Kidney capillary endothelial cell (primary cell): ENCODE results near the gene ZFHX3.

Source experiments
- DNase-seq: peaks from one replicate; pipeline ENCODE4 v3.0.0-alpha.2; 2018; ENCODE audit warnings: low spot score

The ZFHX3 gene

GRCh38 chr16:72901000-72901627, 146.8 kb downstream of the ZFHX3 start:
- no peak for DNase-seq

- no peak for DNase-seq
Measured at GRCh38 chr16:72898216-72898825, 149.6 kb downstream of the ZFHX3 start.

GRCh38 chr16:72897707-72898106, 150.2 kb downstream of the ZFHX3 start:
- DNase-seq: no peak

- no peak for DNase-seq
Measured at GRCh38 chr16:72896485-72897118, 151.3 kb downstream of the ZFHX3 start.

GRCh38 chr16:72895951-72896350, 152.0 kb downstream of the ZFHX3 start:
- no peak for DNase-seq

GRCh38 chr16:72894293-72895151, 153.4 kb downstream of the ZFHX3 start:
- no peak for DNase-seq

GRCh38 chr16:72891291-72892227, 156.4 kb downstream of the ZFHX3 start:
- no peak for DNase-seq

- DNase-seq: no peak
Measured at GRCh38 chr16:72890587-72890986, 157.3 kb downstream of the ZFHX3 start.

GRCh38 chr16:72889616-72890582, 158.0 kb downstream of the ZFHX3 start:
- no peak for DNase-seq

GRCh38 chr16:72887537-72887936, 160.4 kb downstream of the ZFHX3 start:
- DNase-seq: no peak

- DNase-seq: no peak
Measured at GRCh38 chr16:72886346-72886974, 161.5 kb downstream of the ZFHX3 start.

GRCh38 chr16:72884573-72884972, 163.4 kb downstream of the ZFHX3 start:
- no peak for DNase-seq

- no peak for DNase-seq
Measured at GRCh38 chr16:72884037-72884436, 163.9 kb downstream of the ZFHX3 start.

GRCh38 chr16:72879846-72880245, 168.1 kb downstream of the ZFHX3 start:
- DNase-seq: no peak

GRCh38 chr16:72878301-72879269, 169.3 kb downstream of the ZFHX3 start:
- no peak for DNase-seq

- peak; percentile 96 for DNase-seq
Measured at GRCh38 chr16:72877374-72878028, 170.4 kb downstream of the ZFHX3 start.

- DNase-seq: no peak
Measured at GRCh38 chr16:72876981-72877373, 171.0 kb downstream of the ZFHX3 start.

GRCh38 chr16:72876221-72876620, 171.7 kb downstream of the ZFHX3 start:
- DNase-seq: peak; percentile 63
